HG03469 (cell line): ENCODE measurements around the gene MARVELD3.

Experiments used
- ATAC-seq: cut with Tn5 transposase; IDR thresholded peaks from one replicate; pipeline ENCODE4 v1.9.1; 2021; ENCODE audit warnings: mild to moderate bottlenecking, moderate library complexity, moderate number of reproducible peaks; ENCODE audit not compliant: unreplicated experiment

The MARVELD3 gene

GRCh38 chr16:71622088-71622487, 3.9 kb upstream of the MARVELD3 start:
- ATAC-seq = no peak

- no peak for ATAC-seq
Measured at GRCh38 chr16:71623597-71623996, 2.4 kb upstream of the MARVELD3 start.

- ATAC-seq = no peak
Measured at GRCh38 chr16:71625113-71625850, 702 bp upstream of the MARVELD3 start.

GRCh38 chr16:71626858-71627213, 852 bp downstream of the MARVELD3 start:
- no peak for ATAC-seq

- ATAC-seq = no peak
Measured at GRCh38 chr16:71627731-71628181, 1.8 kb downstream of the MARVELD3 start.

GRCh38 chr16:71628810-71629209, 2.8 kb downstream of the MARVELD3 start:
- ATAC-seq = no peak

GRCh38 chr16:71629278-71630016, 3.5 kb downstream of the MARVELD3 start:
- no peak for ATAC-seq

GRCh38 chr16:71630808-71631207, 4.8 kb downstream of the MARVELD3 start:
- no peak for ATAC-seq

- no peak for ATAC-seq
Measured at GRCh38 chr16:71631776-71632175, 5.8 kb downstream of the MARVELD3 start.

GRCh38 chr16:71635632-71636031, 9.6 kb downstream of the MARVELD3 start:
- no peak for ATAC-seq

- ATAC-seq = no peak
Measured at GRCh38 chr16:71637398-71637797, 11.4 kb downstream of the MARVELD3 start.

- ATAC-seq = peak; percentile 56
Measured at GRCh38 chr16:71645450-71645849, 19.5 kb downstream of the MARVELD3 start.

GRCh38 chr16:71647391-71647790, 21.4 kb downstream of the MARVELD3 start:
- ATAC-seq = no peak

GRCh38 chr16:71648162-71648561, 22.2 kb downstream of the MARVELD3 start:
- no peak for ATAC-seq

GRCh38 chr16:71648921-71649320, 22.9 kb downstream of the MARVELD3 start:
- ATAC-seq = no peak

GRCh38 chr16:71649704-71650103, 23.7 kb downstream of the MARVELD3 start:
- ATAC-seq = no peak

GRCh38 chr16:71658771-71659170, 32.8 kb downstream of the MARVELD3 start:
- ATAC-seq = no peak

GRCh38 chr16:71659471-71659870, 33.5 kb downstream of the MARVELD3 start:
- no peak for ATAC-seq

- no peak for ATAC-seq
Measured at GRCh38 chr16:71666264-71666663, 40.3 kb downstream of the MARVELD3 start.

- no peak for ATAC-seq
Measured at GRCh38 chr16:71666928-71667707, 41.1 kb downstream of the MARVELD3 start.

GRCh38 chr16:71669926-71670536, 44.0 kb downstream of the MARVELD3 start:
- no peak for ATAC-seq
